ENCODE measurements around the gene PPP2R5B. TPM values are rescaled to one million over a fixed set of nuclear protein-coding genes. Genes with fewer than 3 reads are reported as not detected.
A peak's percentile ranks its signal among the peaks of the same experiment; 100 is the strongest.

Gene PPP2R5B
- total RNA-seq, 2 experiments from 2014 or later, result 16.8 to 18.3 TPM

- H3K9me3 ChIP-seq (ENCODE audit: control insufficient read depth in 1 of 2, insufficient read depth in 1 of 2, low read length in 2 of 2), result no peaks in the 10 kb centered on the region
- no peak overlapping the region for H3K27ac ChIP-seq (ENCODE audit: low read depth in 1 of 2, low read length in 2 of 2)
- no peak overlapping the region for H3K4me3 ChIP-seq (ENCODE audit: low read length)
- no peak for ATAC-seq (ENCODE audit: poor library complexity)
- peaks cover 16% of the 10 kb centered on the region for H3K4me1 ChIP-seq (ENCODE audit: insufficient read depth, low read length)
- ChIA-PET CTCF (interaction anchor here (0.7 to 2.8 kb wide), 7 partner anchors 15 to 49 kb away, joined by 3 to 22 read pairs (median 3); partner anchors contain the start of genes CDC42BPG, EHD1 and PPP2R5B), POLR2A (interaction anchor here (0.6 to 2.4 kb wide), 8 partner anchors 17 to 224 kb away, joined by 3 to 8 read pairs (median 4); partner anchors contain the start of genes RASGRP2 and ZNHIT2)
- H3K36me3 ChIP-seq (ENCODE audit: insufficient read depth, low read length), result peaks cover 25% of the 10 kb centered on the region
- Mint-ChIP-seq H3K4me1 (ENCODE audit: low read depth) (no peaks in the 10 kb centered on the region), H3K27ac (no peak overlapping the region), H3K9me3 (no peaks in the 10 kb centered on the region), H3K36me3 (ENCODE audit: low read depth) (peaks cover 28% of the 10 kb centered on the region), H3K27me3 (no peaks in the 10 kb centered on the region), H3K4me3 (no peak overlapping the region)
- TF ChIP-seq CTCF (IDR thresholded peaks at IDR 0.05), result no peak
- DNase-seq, result peak in 1 of 14 experiments; percentile 45
- H3K27me3 ChIP-seq (ENCODE audit: control insufficient read depth in 1 of 2, insufficient read depth in 2 of 2, low read length in 2 of 2), result no peaks in the 10 kb centered on the region
- intact Hi-C loops (cut with DNase I, micrococcal nuclease), result loop anchor here (1.0 to 10.0 kb wide), 3 partner anchors 46 to 109 kb away; no protein-coding TSS in a partner anchor
Measured at GRCh38 chr11:64893194-64894069, 31.1 kb upstream of the PPP2R5B start.

- Histone ChIP-seq H3K4me1 (ENCODE audit: insufficient read depth, low read length) (peaks cover 12% of the 10 kb centered on the region), H3K9me3 (ENCODE audit: control insufficient read depth in 1 of 2, insufficient read depth in 1 of 2, low read length in 2 of 2) (no peaks in the 10 kb centered on the region), H3K36me3 (ENCODE audit: insufficient read depth, low read length) (peaks cover 28% of the 10 kb centered on the region), H3K27ac (ENCODE audit: low read depth in 1 of 2, low read length in 2 of 2) (no peak overlapping the region), H3K4me3 (ENCODE audit: low read length) (no peak overlapping the region), H3K27me3 (ENCODE audit: control insufficient read depth in 1 of 2, insufficient read depth in 2 of 2, low read length in 2 of 2) (no peaks in the 10 kb centered on the region)
- Mint-ChIP-seq H3K9me3 (no peaks in the 10 kb centered on the region), H3K36me3 (ENCODE audit: low read depth) (peaks cover 35% of the 10 kb centered on the region), H3K27ac (peak overlapping the region; percentile 59), H3K4me3 (peak overlapping the region; percentile 15), H3K27me3 (no peaks in the 10 kb centered on the region), H3K4me1 (ENCODE audit: low read depth) (no peaks in the 10 kb centered on the region)
- peak; percentile 86 to 96 (median 91) for DNase-seq
- peak; percentile 87 for ATAC-seq (ENCODE audit: poor library complexity)
- peak; percentile 81 for TF ChIP-seq CTCF (IDR thresholded peaks at IDR 0.05)
- ChIA-PET POLR2A (interaction anchor here (0.6 to 2.4 kb wide), 9 partner anchors 18 to 223 kb away, joined by 3 to 8 read pairs (median 4); partner anchors contain the start of genes RASGRP2 and ZNHIT2), CTCF (interaction anchor here (0.7 to 2.8 kb wide), 7 partner anchors 16 to 49 kb away, joined by 3 to 22 read pairs (median 3); partner anchors contain the start of genes CDC42BPG, EHD1 and PPP2R5B)
- intact Hi-C loops (cut with DNase I, micrococcal nuclease), result loop anchor here (1.0 to 10.0 kb wide), 3 partner anchors 47 to 109 kb away; no protein-coding TSS in a partner anchor
Measured at GRCh38 chr11:64894070-64894811, 30.2 kb upstream of the PPP2R5B start.
